ENCODE results near the gene ARHGEF7.

ARHGEF7 gene

DNA sequence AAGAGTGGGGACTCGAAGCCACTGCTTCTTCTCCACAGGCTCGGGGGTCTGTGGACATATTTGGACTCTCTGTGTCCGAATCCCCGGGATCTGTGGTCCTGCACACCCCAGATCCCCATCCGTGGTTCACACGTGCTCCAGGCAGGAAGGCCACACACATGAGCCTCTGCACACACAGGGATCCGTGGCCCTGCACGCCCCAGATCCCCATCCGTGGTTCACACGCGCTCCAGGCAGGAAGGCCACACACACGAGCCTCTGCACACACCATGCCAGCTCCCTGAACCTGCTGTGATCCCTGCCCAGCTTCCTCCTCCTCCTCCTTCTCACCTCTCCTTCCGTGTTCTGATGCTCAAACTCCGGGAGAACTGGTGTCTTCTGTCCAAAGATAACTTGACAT is 208.4 kb downstream of the ARHGEF7 start:
- no peaks in the 10 kb centered on the region for H3K27me3 ChIP-seq (ENCODE audit: control insufficient read depth, insufficient read depth, low read length)

DNA sequence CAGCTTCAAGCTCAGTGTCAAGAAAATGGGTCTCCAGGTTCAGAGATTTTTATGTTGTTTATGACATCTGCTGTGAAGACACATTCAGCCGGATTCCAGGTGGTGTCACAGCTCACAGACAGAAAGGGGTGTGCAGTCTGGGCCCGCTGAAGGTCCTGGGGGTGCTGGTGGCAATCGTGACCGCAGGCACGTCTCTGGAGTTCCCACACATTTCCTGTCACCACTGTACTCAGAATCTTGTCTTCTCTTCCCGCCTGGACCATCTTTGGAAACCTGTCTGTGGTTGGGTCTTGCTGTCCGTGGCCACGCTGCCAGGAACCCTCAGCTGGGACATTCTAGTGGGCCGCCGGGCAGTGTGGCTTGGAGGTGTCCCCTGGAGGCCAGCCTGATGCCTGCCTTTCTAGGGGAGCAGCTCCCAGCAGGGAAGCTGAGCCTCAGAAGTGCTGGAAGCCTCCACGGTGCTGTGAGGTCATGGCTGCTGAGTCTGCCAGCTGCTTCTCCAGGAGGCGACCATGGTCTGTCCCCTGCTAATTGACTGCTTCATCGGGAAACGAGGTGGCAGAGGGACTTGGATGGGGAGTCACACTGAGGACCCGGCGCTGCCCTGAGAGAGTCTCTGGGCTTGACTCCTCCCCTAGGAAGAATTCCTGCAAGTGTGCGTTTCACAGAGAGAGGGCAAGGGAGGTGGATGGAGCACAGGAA is 209.0 kb downstream of the ARHGEF7 start:
- H3K4me1 ChIP-seq (ENCODE audit: control insufficient read depth, insufficient read depth, low read length) = no peaks in the 10 kb centered on the region
- H3K9me3 ChIP-seq (ENCODE audit: control insufficient read depth, insufficient read depth, low read length) = no peaks in the 10 kb centered on the region
- no peaks in the 10 kb centered on the region for H3K36me3 ChIP-seq (ENCODE audit: control insufficient read depth, insufficient read depth, low read length)
- H3K27me3 ChIP-seq (ENCODE audit: control insufficient read depth, insufficient read depth, low read length) = no peaks in the 10 kb centered on the region
- no peak overlapping the region for H3K9ac ChIP-seq (ENCODE audit: low read depth, low read length)
- H3K4me3 ChIP-seq (ENCODE audit: low read depth, low read length) = no peak overlapping the region

More for the DNA sequence above, 208.4 kb downstream of the ARHGEF7 start:
- no peaks in the 10 kb centered on the region for H3K9me3 ChIP-seq (ENCODE audit: control insufficient read depth, insufficient read depth, low read length)
- H3K4me3 ChIP-seq (ENCODE audit: low read depth, low read length) = no peak overlapping the region
- H3K4me1 ChIP-seq (ENCODE audit: control insufficient read depth, insufficient read depth, low read length) = no peaks in the 10 kb centered on the region
- H3K36me3 ChIP-seq (ENCODE audit: control insufficient read depth, insufficient read depth, low read length) = no peaks in the 10 kb centered on the region
- H3K9ac ChIP-seq (ENCODE audit: low read depth, low read length) = no peak overlapping the region

DNA sequence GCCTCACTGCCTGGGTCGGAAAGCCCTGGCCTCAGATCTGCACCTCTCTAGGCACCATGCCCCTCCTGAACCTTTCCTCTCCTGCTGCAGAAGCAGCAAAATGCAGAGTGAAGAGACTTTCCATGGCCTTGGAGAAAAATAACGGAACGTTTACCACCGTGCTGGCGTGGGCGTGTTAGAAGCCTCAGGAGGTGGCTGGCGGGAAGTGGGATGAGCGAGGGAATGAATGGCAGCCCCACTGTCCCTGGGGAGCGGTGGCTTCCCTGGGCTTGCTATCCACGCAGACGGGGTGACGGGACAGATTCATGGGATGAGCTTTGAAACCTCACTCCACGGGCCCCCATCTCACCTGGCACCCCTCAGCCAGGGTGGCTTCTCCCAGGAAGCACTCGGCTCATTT is 209.6 kb downstream of the ARHGEF7 start:
- Histone ChIP-seq H3K4me3 (ENCODE audit: low read depth, low read length) (no peak overlapping the region), H3K27me3 (ENCODE audit: control insufficient read depth, insufficient read depth, low read length) (no peaks in the 10 kb centered on the region), H3K4me1 (ENCODE audit: control insufficient read depth, insufficient read depth, low read length) (no peaks in the 10 kb centered on the region), H3K36me3 (ENCODE audit: control insufficient read depth, insufficient read depth, low read length) (no peaks in the 10 kb centered on the region), H3K9ac (ENCODE audit: low read depth, low read length) (no peak overlapping the region), H3K9me3 (ENCODE audit: control insufficient read depth, insufficient read depth, low read length) (no peaks in the 10 kb centered on the region)

DNA sequence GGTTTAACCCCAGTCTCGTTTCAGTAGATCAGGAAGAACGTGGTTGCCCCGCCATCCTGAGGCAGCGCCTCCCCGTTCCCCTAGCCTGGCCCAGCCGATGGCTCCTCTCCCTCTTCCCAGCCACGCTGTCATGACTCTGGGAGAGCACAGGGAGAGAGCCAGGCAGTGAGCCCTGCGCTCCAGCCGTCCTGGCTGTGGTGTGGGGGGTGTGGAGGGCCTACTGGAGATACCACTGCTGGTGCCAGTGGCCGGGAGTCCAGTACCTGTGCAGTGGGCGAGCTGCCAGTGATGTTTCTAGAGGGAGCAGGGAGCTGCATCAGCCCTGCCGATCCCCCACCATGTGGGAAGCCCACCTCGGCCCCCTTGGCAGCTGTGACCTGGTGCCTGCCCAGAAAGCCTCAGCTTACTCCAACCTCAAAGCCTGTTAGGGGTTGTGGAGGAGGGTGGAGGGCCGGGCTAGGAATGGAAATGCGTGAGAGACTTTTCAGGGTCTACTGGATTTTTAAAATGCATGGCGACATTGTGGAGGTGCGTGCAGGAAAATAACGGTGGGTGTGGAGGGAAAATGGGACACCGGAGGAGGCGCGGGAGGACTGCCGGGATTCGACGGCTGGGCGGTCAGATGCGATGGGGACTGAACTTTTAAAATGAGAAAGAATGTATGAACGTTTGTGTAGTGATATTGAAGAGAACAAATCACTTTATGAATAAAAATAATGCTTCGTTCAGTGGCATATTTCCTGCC is 210.2 kb downstream of the ARHGEF7 start:
- H3K9ac ChIP-seq (ENCODE audit: low read depth, low read length) = no peak overlapping the region
- no peaks in the 10 kb centered on the region for H3K36me3 ChIP-seq (ENCODE audit: control insufficient read depth, insufficient read depth, low read length)
- no peaks in the 10 kb centered on the region for H3K27me3 ChIP-seq (ENCODE audit: control insufficient read depth, insufficient read depth, low read length)
- H3K9me3 ChIP-seq (ENCODE audit: control insufficient read depth, insufficient read depth, low read length) = no peaks in the 10 kb centered on the region
- H3K4me1 ChIP-seq (ENCODE audit: control insufficient read depth, insufficient read depth, low read length) = no peaks in the 10 kb centered on the region
- H3K4me3 ChIP-seq (ENCODE audit: low read depth, low read length) = no peak overlapping the region

DNA sequence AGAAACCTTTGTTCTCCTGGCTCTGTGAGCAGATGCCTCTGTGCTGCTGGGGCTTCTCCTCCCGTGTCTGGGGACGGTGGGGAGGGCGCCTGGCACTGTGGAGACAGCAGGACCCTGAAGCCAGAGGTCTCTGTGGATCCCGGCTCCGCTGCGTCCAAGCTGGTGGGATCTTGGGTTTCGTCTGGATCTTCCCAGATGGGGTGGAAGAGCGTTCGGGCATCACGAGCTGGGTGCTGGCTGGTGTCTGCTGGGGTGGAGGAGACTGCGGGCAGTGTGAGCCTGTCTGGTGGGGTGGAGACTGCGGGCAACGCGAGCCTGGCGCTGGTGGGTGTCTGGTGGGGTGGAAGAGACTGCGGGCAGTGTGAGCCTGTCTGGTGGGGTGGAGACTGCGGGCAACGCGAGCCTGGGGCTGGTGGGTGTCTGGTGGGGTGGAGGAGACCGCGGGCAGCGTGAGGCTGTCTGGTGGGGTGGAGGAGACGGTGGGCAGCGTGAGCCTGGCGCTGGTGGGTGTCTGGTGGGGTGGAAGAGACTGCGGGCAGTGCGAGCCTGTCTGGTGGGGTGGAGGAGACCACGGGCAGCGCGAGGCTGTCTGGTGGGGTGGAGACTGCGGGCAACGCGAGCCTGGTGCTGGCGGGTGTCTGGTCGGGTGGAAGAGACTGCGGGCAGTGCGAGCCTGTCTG is 211.0 kb downstream of the ARHGEF7 start:
- H3K27me3 ChIP-seq (ENCODE audit: control insufficient read depth, insufficient read depth, low read length) = no peaks in the 10 kb centered on the region
- no peak overlapping the region for H3K4me3 ChIP-seq (ENCODE audit: low read depth, low read length)
- H3K4me1 ChIP-seq (ENCODE audit: control insufficient read depth, insufficient read depth, low read length) = no peaks in the 10 kb centered on the region
- H3K9me3 ChIP-seq (ENCODE audit: control insufficient read depth, insufficient read depth, low read length) = no peaks in the 10 kb centered on the region
- no peaks in the 10 kb centered on the region for H3K36me3 ChIP-seq (ENCODE audit: control insufficient read depth, insufficient read depth, low read length)
- H3K9ac ChIP-seq (ENCODE audit: low read depth, low read length) = no peak overlapping the region

DNA sequence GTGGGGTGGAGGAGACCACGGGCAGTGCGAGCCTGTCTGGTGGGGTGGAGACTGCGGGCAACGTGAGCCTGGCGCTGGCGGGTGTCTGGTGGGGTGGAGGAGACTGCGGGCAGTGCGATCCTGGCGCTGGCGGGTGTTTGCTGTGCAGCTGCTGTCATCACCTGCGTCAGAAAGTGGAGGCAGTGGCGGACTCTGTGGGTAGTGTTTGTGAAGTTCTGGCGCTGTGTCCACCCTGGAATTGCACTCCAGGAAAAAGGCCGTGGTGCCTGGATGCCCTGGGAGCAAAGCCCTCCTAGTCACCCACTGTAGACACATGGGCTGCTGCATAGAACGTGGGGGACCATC is 211.5 kb downstream of the ARHGEF7 start:
- no peak overlapping the region for H3K9ac ChIP-seq (ENCODE audit: low read depth, low read length)
- H3K4me3 ChIP-seq (ENCODE audit: low read depth, low read length) = no peak overlapping the region
- no peaks in the 10 kb centered on the region for H3K36me3 ChIP-seq (ENCODE audit: control insufficient read depth, insufficient read depth, low read length)
- no peaks in the 10 kb centered on the region for H3K27me3 ChIP-seq (ENCODE audit: control insufficient read depth, insufficient read depth, low read length)
- H3K4me1 ChIP-seq (ENCODE audit: control insufficient read depth, insufficient read depth, low read length) = no peaks in the 10 kb centered on the region
- no peaks in the 10 kb centered on the region for H3K9me3 ChIP-seq (ENCODE audit: control insufficient read depth, insufficient read depth, low read length)

DNA sequence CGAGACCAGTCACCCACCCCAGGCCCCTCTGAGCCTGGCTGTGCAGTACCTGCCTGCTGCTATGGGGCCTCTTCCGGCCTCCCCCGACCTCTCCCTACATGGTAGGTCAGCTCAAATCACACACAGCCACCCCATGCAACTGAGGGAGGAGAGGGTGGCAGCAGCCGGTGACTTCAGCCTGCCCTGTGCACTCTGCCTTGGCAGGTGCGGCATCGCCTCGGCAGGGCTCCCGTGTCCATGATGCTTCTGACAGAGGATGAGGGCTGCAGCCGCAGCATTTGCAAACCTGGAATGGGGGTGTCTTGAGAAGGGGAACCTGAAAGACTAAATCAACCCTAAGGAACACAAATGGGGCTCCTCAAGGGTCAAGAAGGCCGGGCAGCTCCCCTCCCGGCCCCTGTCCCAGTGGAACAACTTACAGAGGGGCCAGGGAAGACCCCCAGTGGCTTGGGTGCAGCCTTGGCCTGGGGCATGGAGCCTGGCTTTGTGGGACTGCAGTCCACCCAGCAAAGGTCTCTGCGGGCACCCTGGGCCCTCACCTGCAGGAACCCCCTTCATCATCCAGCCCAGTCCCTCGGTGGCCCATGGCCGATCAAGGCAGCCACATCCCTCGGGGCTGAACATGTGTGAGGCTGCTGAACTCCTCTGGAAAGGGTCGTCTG is 212.0 kb downstream of the ARHGEF7 start:
- Histone ChIP-seq H3K9me3 (ENCODE audit: control insufficient read depth, insufficient read depth, low read length) (no peaks in the 10 kb centered on the region), H3K27me3 (ENCODE audit: control insufficient read depth, insufficient read depth, low read length) (no peaks in the 10 kb centered on the region), H3K9ac (ENCODE audit: low read depth, low read length) (no peak overlapping the region), H3K36me3 (ENCODE audit: control insufficient read depth, insufficient read depth, low read length) (no peaks in the 10 kb centered on the region), H3K4me3 (ENCODE audit: low read depth, low read length) (no peak overlapping the region), H3K4me1 (ENCODE audit: control insufficient read depth, insufficient read depth, low read length) (no peaks in the 10 kb centered on the region)

DNA sequence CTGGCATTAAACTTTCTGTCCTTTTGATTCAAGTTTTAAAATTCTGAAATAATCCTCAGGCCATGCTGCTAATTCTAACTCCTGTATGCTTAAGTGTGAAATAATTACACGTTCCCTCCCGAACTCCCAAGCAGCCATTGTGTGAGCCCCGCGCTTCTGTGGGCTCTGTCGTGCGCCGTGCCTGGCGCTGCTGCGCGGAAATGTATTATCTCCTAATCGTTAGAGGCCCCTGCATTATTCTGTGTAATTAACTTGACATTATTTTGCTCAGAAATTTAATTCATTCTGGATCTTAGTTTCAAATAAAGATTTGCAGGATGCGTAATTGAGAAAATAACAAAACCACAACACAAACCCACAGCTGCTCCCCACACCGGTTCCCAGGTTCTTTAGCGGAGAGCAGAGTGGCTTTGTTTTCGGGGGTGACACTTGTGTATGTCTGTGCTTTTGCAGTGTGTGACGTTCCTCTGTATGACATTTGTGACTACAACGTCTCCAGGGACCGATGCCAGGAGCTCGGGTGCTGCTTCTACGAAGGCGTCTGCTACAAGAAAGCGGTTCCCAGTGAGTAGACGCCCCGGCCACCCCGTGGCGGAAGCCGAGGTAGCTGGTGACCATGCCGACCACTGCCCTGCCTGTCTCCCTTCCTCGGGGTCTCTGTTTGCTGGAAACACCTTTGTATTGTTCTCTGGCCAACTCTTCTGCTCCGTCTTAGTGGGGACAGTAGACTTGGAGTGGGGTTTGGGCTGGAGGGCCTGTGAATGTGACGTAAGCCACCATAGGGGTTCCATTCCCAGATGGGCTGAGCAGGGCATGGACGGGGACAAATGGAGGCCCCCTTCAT is 212.8 kb downstream of the ARHGEF7 start:
- no peak overlapping the region for H3K4me3 ChIP-seq (ENCODE audit: low read depth, low read length)
- H3K4me1 ChIP-seq (ENCODE audit: control insufficient read depth, insufficient read depth, low read length) = no peaks in the 10 kb centered on the region
- no peaks in the 10 kb centered on the region for H3K9me3 ChIP-seq (ENCODE audit: control insufficient read depth, insufficient read depth, low read length)
- H3K36me3 ChIP-seq (ENCODE audit: control insufficient read depth, insufficient read depth, low read length) = no peaks in the 10 kb centered on the region
- no peak overlapping the region for H3K9ac ChIP-seq (ENCODE audit: low read depth, low read length)
- no peaks in the 10 kb centered on the region for H3K27me3 ChIP-seq (ENCODE audit: control insufficient read depth, insufficient read depth, low read length)

DNA sequence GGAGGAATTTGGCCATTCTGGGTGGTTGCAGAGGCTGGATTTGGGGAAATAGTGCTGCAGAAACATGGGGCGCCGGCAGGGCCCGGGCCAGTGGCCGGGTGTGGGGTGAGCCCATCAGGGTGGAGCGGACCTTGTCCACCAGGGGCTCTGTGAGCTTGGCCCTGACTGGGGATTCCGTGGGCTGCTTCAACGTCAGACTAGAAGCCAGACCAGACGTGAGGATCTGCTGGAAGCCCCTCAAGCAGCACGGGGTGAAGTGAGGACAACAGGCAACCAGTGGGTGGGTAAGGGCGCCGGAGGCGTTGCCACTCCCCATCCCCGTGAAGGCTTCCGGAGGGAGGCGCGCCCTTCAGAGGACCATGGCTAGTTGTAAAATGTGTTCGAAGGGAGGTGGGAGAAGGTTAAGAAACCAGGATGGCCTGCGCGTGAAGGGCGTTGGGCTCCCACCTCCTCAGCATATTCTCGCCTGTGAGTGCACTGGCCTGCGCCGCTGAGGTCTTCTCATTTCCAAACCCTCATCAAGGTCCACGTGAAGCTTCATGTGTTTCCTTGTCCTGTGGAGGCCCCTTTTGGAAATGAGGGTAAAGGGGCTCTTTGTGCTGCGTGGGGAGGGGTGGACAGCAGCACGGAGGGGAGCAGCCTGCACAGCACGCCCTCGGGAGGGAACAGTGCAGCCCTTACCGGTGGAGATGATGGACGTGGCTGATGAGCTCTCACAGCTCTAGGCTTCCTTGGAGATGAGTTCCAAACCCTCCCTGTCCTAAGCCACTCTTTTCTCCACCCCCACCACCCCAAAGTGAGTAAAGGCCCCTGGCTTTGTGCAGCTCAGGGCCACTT is 213.7 kb downstream of the ARHGEF7 start:
- no peak overlapping the region for H3K4me3 ChIP-seq (ENCODE audit: low read depth, low read length)
- no peak overlapping the region for H3K9ac ChIP-seq (ENCODE audit: low read depth, low read length)
- no peaks in the 10 kb centered on the region for H3K27me3 ChIP-seq (ENCODE audit: control insufficient read depth, insufficient read depth, low read length)
- no peaks in the 10 kb centered on the region for H3K4me1 ChIP-seq (ENCODE audit: control insufficient read depth, insufficient read depth, low read length)
- H3K9me3 ChIP-seq (ENCODE audit: control insufficient read depth, insufficient read depth, low read length) = no peaks in the 10 kb centered on the region
- no peaks in the 10 kb centered on the region for H3K36me3 ChIP-seq (ENCODE audit: control insufficient read depth, insufficient read depth, low read length)

DNA sequence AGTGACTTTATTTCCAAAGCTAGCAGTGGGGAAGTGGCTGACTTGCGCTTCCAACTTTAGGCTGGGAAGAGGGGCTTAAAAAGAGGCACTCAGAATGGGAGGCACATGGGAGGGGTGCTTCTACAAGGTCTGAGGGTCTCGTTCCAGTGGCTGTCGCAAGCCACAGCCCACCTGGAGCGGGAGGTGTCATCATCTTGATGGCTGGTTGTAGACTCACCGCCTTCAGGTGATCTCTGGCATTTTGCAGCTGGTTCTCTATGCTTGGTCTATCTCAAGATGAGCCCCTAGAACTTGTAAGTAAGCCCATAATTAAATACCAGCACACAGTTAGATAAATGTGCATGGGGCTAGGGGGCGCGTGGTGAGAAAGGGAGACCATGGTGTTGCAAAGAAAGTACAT is 214.5 kb downstream of the ARHGEF7 start:
- no peaks in the 10 kb centered on the region for H3K36me3 ChIP-seq (ENCODE audit: control insufficient read depth, insufficient read depth, low read length)
- H3K4me1 ChIP-seq (ENCODE audit: control insufficient read depth, insufficient read depth, low read length) = no peaks in the 10 kb centered on the region
- H3K27me3 ChIP-seq (ENCODE audit: control insufficient read depth, insufficient read depth, low read length) = no peaks in the 10 kb centered on the region
- no peaks in the 10 kb centered on the region for H3K9me3 ChIP-seq (ENCODE audit: control insufficient read depth, insufficient read depth, low read length)
- H3K4me3 ChIP-seq (ENCODE audit: low read depth, low read length) = no peak overlapping the region
- H3K9ac ChIP-seq (ENCODE audit: low read depth, low read length) = no peak overlapping the region
